HL-60 (cell line): ENCODE results near the gene CLPTM1L.
"Not testable (repeated sequence)": the region's sequence is repeated elsewhere in the genome, so short reads cannot be mapped to it uniquely, and the experiment has no call there.

ENCODE experiments used
- DNase-seq, 2 experiments: peaks; one replicate each; pipeline ENCODE4 v3.0.0-alpha.2; 2010 to 2020; ENCODE audit warnings: low read depth in 1 of 2, low spot score in 1 of 2
- H3K27ac ChIP-seq: fragments of 250-450 bp; sonication (Bioruptor Pico); replicated peaks from 2 replicates; pipeline ENCODE4 v1.5.1; 2020; ENCODE audit warnings: mild to moderate bottlenecking, moderate library complexity
- H3K27me3 ChIP-seq: fragments of 250-450 bp; sonication (Bioruptor Pico); 2 replicates; pipeline ENCODE4 v1.5.1; 2021; ENCODE audit warnings: mild to moderate bottlenecking, moderate library complexity; ENCODE audit not compliant: insufficient read depth, poor library complexity, severe bottlenecking
- H3K4me3 ChIP-seq: replicated peaks from 2 replicates; pipeline ENCODE4 v1.5.1; 2011; ENCODE audit warnings: mild to moderate bottlenecking, control low read depth, low read length; ENCODE audit not compliant: insufficient read depth
- CTCF ChIP-seq: IDR thresholded peaks from one replicate; pipeline ENCODE4 v1.5.1; 2011; ENCODE audit warnings: low read length, control low read depth, inconsistent platforms; ENCODE audit not compliant: insufficient read depth
- GABPA ChIP-seq: IDR thresholded peaks from 2 replicates; pipeline ENCODE4 v1.6.1; 2012; ENCODE audit warnings: low read depth
- POLR2AphosphoS5 ChIP-seq: IDR thresholded peaks from 2 replicates; pipeline ENCODE4 v1.6.1; 2012; ENCODE audit warnings: low read depth
- REST ChIP-seq: IDR thresholded peaks from 2 replicates; pipeline ENCODE4 v1.6.1; 2012; ENCODE audit warnings: low read depth; ENCODE audit not compliant: insufficient replicate concordance
- SPI1 ChIP-seq: IDR thresholded peaks from 2 replicates; pipeline ENCODE4 v1.6.1; 2012; ENCODE audit warnings: low read depth, mild to moderate bottlenecking, borderline replicate concordance

Gene CLPTM1L

GRCh38 chr5:1343315-1343751 lies 1.6 kb downstream of the CLPTM1L start:
- Histone ChIP-seq H3K27me3 (no peaks in the 10 kb centered on the region), H3K27ac (no peak overlapping the region), H3K4me3 (no peak overlapping the region)
- no peak for TF ChIP-seq GABPA
- no peak for TF ChIP-seq REST
- no peak for TF ChIP-seq SPI1
- no peak for TF ChIP-seq POLR2AphosphoS5
- TF ChIP-seq CTCF = no peak
- DNase-seq = no peak

- not testable (repeated sequence) for H3K27ac ChIP-seq, H3K27me3 ChIP-seq, DNase-seq, H3K4me3 ChIP-seq
Observed at GRCh38 chr5:1342711-1343110, 2.2 kb downstream of the CLPTM1L start.

- Histone ChIP-seq H3K27me3 (no peaks in the 10 kb centered on the region), H3K27ac (no peak overlapping the region), H3K4me3 (no peak overlapping the region)
- no peak for TF ChIP-seq POLR2AphosphoS5
- no peak for TF ChIP-seq SPI1
- TF ChIP-seq GABPA = no peak
- no peak for TF ChIP-seq REST
- TF ChIP-seq CTCF = no peak
- no peak for DNase-seq
Observed at GRCh38 chr5:1342268-1342667, 2.6 kb downstream of the CLPTM1L start.

GRCh38 chr5:1341863-1342262 lies 3.0 kb downstream of the CLPTM1L start:
- TF ChIP-seq REST = no peak
- TF ChIP-seq POLR2AphosphoS5 = no peak
- TF ChIP-seq SPI1 = no peak
- TF ChIP-seq GABPA = no peak
- no peak for TF ChIP-seq CTCF
- DNase-seq = no peak
- no peaks in the 10 kb centered on the region for H3K27me3 ChIP-seq
- H3K4me3 ChIP-seq = no peak overlapping the region
- H3K27ac ChIP-seq = no peak overlapping the region

GRCh38 chr5:1339818-1340210 lies 5.1 kb downstream of the CLPTM1L start:
- not testable (repeated sequence) for DNase-seq, H3K27me3 ChIP-seq, H3K4me3 ChIP-seq, H3K27ac ChIP-seq

GRCh38 chr5:1339139-1339817 lies 5.6 kb downstream of the CLPTM1L start:
- H3K4me3 ChIP-seq, H3K27ac ChIP-seq, DNase-seq, H3K27me3 ChIP-seq: not testable (repeated sequence)
